Caki2 (cell line): Measurements from ENCODE around the gene DOCK6. TPM values are rescaled to one million over a fixed set of nuclear protein-coding genes. Genes with fewer than 3 reads are reported as not detected.
"Not testable (repeated sequence)": the region's sequence is repeated elsewhere in the genome, so short reads cannot be mapped to it uniquely, and the experiment has no call there.

Source experiments
- DNase-seq: peaks from one replicate; pipeline ENCODE4 v3.0.0-alpha.2; 2015; ENCODE audit warnings: low read depth
- in situ Hi-C: cut with HindIII; loops from 2 replicates; pipeline ENCODE4 v1.10.0; 2016; ENCODE audit warnings: low sequenced_read_pairs, low pct_unique_long_range_greater_than_20kb, mixed read lengths
- total RNA-seq: library from RNA; depleted of rRNA; stranded (reverse); fragments of >200 nt; shearing (Covaris generic); gene quantifications from 2 replicates; pipeline ENCODE4 v1.2.3, GENCODE V29; 2014; ENCODE audit warnings: low replicate concordance

The DOCK6 gene
- total RNA-seq, 1 experiment from 2014 or later = 14.1 TPM

- no peak for DNase-seq
- in situ Hi-C loops = no loop called here
Observed at GRCh38 chr19:11194173-11194572, 68.2 kb downstream of the DOCK6 start.

GRCh38 chr19:11192957-11193939, 69.1 kb downstream of the DOCK6 start:
- no peak for DNase-seq
- in situ Hi-C loops = no loop called here

GRCh38 chr19:11191934-11192333, 70.4 kb downstream of the DOCK6 start:
- peak; percentile 72 for DNase-seq
- in situ Hi-C loops = no loop called here

- in situ Hi-C loops = no loop called here
Observed at GRCh38 chr19:11191273-11191755, 71.0 kb downstream of the DOCK6 start.

GRCh38 chr19:11190501-11190900, 71.8 kb downstream of the DOCK6 start:
- in situ Hi-C loops = no loop called here
- DNase-seq = no peak

More at GRCh38 chr19:11191273-11191755, 71.0 kb downstream of the DOCK6 start:
- peak; percentile 80 for DNase-seq

GRCh38 chr19:11187441-11187840, 74.9 kb downstream of the DOCK6 start:
- no peak for DNase-seq
- in situ Hi-C loops = no loop called here

- no peak for DNase-seq
- in situ Hi-C loops = no loop called here
Observed at GRCh38 chr19:11182994-11183393, 79.3 kb downstream of the DOCK6 start.

GRCh38 chr19:11181488-11181887, 80.8 kb downstream of the DOCK6 start:
- no peak for DNase-seq
- in situ Hi-C loops = no loop called here

- DNase-seq, in situ Hi-C loops: not testable (repeated sequence)
Observed at GRCh38 chr19:11180975-11181374, 81.3 kb downstream of the DOCK6 start.

GRCh38 chr19:11180346-11180745, 82.0 kb downstream of the DOCK6 start:
- in situ Hi-C loops = no loop called here

GRCh38 chr19:11179716-11180297, 82.5 kb downstream of the DOCK6 start:
- DNase-seq = no peak
- in situ Hi-C loops = no loop called here

More at GRCh38 chr19:11180346-11180745, 82.0 kb downstream of the DOCK6 start:
- DNase-seq = no peak

GRCh38 chr19:11179145-11179465, 83.2 kb downstream of the DOCK6 start:
- in situ Hi-C loops, DNase-seq: not testable (repeated sequence)

GRCh38 chr19:11177592-11177991, 84.7 kb downstream of the DOCK6 start:
- no peak for DNase-seq
- in situ Hi-C loops = no loop called here

GRCh38 chr19:11176466-11177193, 85.7 kb downstream of the DOCK6 start:
- DNase-seq = no peak
- in situ Hi-C loops = no loop called here

GRCh38 chr19:11175920-11176319, 86.4 kb downstream of the DOCK6 start:
- in situ Hi-C loops = no loop called here

GRCh38 chr19:11174336-11174735, 88.0 kb downstream of the DOCK6 start:
- DNase-seq = no peak
- in situ Hi-C loops = no loop called here

More at GRCh38 chr19:11175920-11176319, 86.4 kb downstream of the DOCK6 start:
- DNase-seq = no peak

GRCh38 chr19:11173516-11174155, 88.7 kb downstream of the DOCK6 start:
- no peak for DNase-seq
- in situ Hi-C loops = no loop called here

- no peak for DNase-seq
- in situ Hi-C loops = no loop called here
Observed at GRCh38 chr19:11172576-11172975, 89.7 kb downstream of the DOCK6 start.
